Neural cell (in vitro differentiated cells): ENCODE data around the gene SND1.

Source experiments
- CTCF ChIP-seq: fragments of 450-650 bp; IDR thresholded peaks from 2 replicates; pipeline ENCODE4 v1.5.1; 2014; ENCODE audit warnings: antibody characterized with exemption, mild to moderate bottlenecking, moderate library complexity; ENCODE audit not compliant: poor library complexity, severe bottlenecking
- EP300 ChIP-seq: fragments of 450-650 bp; conservative IDR thresholded peaks from 2 replicates; pipeline ENCODE4 v1.6.1; 2014; ENCODE audit warnings: antibody characterized with exemption, mild to moderate bottlenecking, moderate library complexity; ENCODE audit not compliant: poor library complexity, severe bottlenecking

DNA sequence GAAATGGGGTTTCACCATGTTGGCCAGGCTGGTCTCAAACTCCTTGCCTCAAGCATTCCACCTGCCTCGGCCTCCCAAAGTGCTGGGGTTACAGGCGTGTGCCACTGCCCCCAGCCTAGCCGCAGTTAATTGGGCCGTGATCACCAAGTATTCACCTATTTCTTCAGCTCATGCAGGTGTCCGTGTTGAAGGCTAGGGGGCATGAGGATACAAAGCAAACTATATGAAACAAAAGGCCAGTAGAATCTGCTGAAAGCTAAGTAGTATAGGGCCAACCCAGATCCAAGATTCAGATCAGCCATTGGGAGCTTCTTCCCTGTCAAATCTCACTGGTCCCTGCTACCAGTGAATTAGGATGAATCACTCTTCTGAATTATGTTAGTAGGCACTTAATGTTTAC lies 305.9 kb downstream of the SND1 start:
- no peak for TF ChIP-seq CTCF
- TF ChIP-seq EP300: no peak
